ENCODE data around the gene RECK.

Gene RECK

DNA sequence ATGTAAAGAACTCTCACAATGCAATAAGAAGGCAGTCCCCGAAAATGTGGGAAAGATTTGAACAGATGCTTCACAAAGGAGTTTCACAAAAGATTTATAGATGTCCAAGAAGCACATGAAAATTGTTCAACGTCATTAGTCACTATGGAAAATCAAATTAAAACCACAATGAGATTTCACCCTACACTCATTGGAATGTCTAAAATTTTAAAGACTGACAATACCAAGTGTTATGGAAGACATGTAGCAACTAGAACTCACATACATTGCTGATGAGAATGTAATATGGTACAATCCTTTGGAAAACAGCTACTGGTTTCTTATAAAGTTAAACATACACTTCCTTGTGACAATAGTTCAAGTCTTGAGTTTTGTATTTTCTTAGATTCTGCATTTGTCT lies 11.0 kb upstream of the RECK start:
- TF ChIP-seq, protein P1, sequence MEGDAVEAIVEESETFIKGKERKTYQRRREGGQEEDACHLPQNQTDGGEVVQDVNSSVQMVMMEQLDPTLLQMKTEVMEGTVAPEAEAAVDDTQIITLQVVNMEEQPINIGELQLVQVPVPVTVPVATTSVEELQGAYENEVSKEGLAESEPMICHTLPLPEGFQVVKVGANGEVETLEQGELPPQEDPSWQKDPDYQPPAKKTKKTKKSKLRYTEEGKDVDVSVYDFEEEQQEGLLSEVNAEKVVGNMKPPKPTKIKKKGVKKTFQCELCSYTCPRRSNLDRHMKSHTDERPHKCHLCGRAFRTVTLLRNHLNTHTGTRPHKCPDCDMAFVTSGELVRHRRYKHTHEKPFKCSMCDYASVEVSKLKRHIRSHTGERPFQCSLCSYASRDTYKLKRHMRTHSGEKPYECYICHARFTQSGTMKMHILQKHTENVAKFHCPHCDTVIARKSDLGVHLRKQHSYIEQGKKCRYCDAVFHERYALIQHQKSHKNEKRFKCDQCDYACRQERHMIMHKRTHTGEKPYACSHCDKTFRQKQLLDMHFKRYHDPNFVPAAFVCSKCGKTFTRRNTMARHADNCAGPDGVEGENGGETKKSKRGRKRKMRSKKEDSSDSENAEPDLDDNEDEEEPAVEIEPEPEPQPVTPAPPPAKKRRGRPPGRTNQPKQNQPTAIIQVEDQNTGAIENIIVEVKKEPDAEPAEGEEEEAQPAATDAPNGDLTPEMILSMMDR (IDR thresholded peaks at IDR 0.05; ENCODE audit: control extremely low read depth, extremely low read depth, low read depth, missing control alignments): no peak
- ChIA-PET CTCF (interaction anchor here (3.7 to 3.9 kb wide), 2 partner anchors 10 to 70 kb away, joined by 21 to 33 read pairs; partner anchors contain the start of gene RECK), POLR2A (no interaction called here)

DNA sequence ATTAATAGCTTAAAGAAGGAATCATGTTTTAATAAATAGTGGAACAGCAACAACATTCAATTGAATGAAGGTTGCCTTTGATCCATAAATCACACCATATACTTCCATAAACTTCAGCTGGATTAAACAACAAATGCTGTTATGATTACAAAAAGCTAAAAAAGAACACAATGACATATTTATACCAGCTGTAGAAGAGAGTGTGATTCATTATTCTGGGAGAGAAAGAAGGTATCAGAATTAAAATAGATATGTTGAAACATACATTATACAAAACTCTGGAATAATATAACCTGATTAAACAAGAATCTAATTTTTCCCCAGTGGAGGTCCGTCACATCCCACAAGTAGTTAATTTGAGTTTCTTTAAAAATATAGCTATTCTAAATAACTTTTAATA lies 7.5 kb upstream of the RECK start:
- CTCF ChIA-PET: interaction anchor here (0.7 to 2.0 kb wide), 6 partner anchors 8 to 109 kb away, joined by 3 to 13 read pairs (median 4); no protein-coding TSS in a partner anchor
- TF ChIP-seq, protein P1 (IDR thresholded peaks at IDR 0.05; ENCODE audit: control extremely low read depth, extremely low read depth, low read depth, missing control alignments): no peak
- DNase-seq (ENCODE audit: extremely low spot score): no peak
- POLR2A ChIA-PET: no interaction called here

More for the DNA sequence above, 11.0 kb upstream of the RECK start:
- DNase-seq (ENCODE audit: extremely low spot score): no peak

DNA sequence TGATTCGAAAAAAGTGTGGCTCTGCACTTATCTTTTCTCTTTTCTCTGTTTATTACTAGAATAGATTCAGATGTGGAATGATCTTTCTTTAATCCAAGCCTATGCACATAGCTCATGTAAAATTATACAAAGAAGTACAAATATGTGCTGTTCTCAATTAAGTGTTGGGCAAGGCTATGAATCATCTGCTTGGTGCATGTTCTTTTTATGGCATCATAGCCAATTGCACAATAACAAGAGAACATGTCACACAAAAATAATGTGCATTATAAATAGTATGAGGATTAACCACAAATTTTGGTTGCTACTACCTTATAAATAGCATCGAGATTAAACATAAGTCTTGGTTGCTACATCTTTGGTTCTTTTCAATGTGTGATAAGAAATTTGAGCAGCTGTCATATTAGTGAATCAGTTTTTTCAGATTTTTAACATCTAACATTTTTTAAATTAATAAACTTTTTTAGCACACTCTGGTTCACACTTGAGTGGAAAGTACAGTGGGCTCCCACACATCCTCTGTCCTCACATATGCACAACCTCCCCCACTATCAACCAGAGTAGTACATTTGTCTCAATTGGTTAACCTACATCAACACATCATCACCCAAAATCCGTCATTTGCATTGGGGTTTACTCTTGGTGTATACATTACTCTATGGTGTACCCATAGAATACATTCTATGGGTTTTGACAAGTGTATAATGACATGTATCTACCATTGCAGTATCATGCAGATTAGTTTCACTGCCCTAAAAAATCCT lies 6.8 kb upstream of the RECK start:
- POLR2A ChIA-PET: no interaction called here
- no peak for DNase-seq (ENCODE audit: extremely low spot score)
- CTCF ChIA-PET: interaction anchor here (0.7 to 2.0 kb wide), 6 partner anchors 9 to 110 kb away, joined by 3 to 13 read pairs (median 4); no protein-coding TSS in a partner anchor
- TF ChIP-seq, protein P1 (IDR thresholded peaks at IDR 0.05; ENCODE audit: control extremely low read depth, extremely low read depth, low read depth, missing control alignments): no peak

DNA sequence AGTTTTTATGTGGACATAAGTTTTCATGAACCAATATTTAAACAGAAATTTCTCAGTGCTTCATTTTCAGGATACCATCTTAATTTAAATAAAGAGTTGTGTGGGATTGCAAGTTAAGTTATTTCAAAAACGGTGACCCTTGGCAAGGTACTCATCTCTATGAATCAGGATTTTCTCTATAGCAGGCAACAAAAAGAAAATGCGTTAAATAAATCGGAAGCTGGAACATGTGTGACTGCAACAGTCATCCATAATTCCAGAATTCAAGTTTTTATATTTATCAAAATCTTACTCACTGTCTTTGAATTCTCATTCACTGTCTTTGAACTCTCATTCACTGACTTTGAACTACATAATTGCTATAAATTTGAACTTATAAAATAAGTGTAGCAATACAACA lies 5.8 kb upstream of the RECK start:
- ChIA-PET POLR2A (no interaction called here), CTCF (interaction anchor here (2.0 kb wide), 1 partner anchor 24 kb away, joined by 6 read pairs; no protein-coding TSS in a partner anchor)
- no peak for DNase-seq (ENCODE audit: extremely low spot score)
- TF ChIP-seq, protein P1 (IDR thresholded peaks at IDR 0.05; ENCODE audit: control extremely low read depth, extremely low read depth, low read depth, missing control alignments): no peak

DNA sequence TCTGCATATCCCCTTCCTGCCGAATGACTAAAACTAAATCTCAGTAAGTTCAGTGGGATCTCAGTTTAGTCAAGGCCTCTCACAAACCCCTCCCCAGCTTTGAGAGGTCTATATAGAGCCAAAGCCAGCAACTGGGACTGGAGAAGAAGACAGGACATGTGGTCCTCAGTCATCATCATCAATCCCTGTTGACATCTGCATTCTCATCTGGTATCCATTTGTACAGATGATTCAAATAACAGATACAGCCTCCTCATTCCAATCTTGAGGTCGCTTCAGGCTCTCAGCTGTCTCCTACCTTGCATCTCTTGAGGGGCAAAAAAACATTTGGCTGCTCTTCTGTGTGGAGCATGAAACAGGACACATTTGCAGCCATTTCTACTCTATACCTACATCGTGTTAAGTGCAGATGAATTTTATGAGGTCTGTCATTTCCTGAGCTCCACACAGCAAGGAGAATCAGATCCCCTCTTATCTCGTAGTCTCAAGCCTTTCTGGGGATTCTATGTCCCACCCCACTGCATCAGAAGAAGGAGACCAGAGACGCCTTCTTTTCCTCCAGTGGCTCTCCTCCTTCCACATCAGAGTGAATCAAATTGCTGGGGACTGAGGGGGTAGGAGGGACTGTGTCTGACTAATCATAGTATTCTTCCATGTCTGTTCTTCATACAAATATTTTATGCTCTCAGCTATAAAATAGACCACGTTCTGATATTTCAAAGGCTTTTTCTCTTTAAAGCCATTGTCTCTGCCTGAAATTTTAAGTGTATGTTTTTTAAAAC lies 4.7 kb upstream of the RECK start:
- ChIA-PET CTCF (interaction anchor here (1.5 to 2.2 kb wide), 4 partner anchors 9 to 77 kb away, joined by 4 to 15 read pairs (median 8); no protein-coding TSS in a partner anchor), POLR2A (no interaction called here)
- TF ChIP-seq, protein P1 (IDR thresholded peaks at IDR 0.05; ENCODE audit: control extremely low read depth, extremely low read depth, low read depth, missing control alignments): no peak
- no peak for DNase-seq (ENCODE audit: extremely low spot score)

DNA sequence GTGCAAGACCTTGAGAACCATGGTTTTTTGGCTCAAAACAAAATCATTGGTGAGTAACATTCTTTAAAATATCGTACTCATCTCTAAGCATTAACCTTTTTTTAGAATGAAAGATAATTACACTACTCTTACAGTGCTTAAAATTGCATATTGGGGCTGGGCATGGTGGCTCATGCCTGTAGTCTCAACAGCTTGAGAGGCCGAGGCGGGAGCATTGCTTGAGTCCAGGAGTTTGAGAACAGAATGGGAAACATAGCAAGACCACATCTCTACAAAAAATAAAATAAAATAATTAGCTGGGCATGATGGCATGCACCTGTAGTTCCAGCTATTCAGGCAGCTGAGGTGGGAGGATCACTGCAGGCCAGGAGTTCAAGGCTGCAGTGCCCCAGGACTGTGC lies 2.9 kb upstream of the RECK start:
- ChIA-PET POLR2A (no interaction called here), CTCF (interaction anchor here (1.6 to 4.9 kb wide), 2 partner anchors 10 to 26 kb away, joined by 4 to 33 read pairs; no protein-coding TSS in a partner anchor)
- TF ChIP-seq, protein P1 (IDR thresholded peaks at IDR 0.05; ENCODE audit: control extremely low read depth, extremely low read depth, low read depth, missing control alignments): no peak
- DNase-seq (ENCODE audit: extremely low spot score): no peak

Measured in GM10248 (cell line).